GM23338 (cell line): ENCODE results near the gene GP2.

Experiments used
- CREB1 ChIP-seq: fragments of 250-450 bp; sonication (Bioruptor Pico); IDR thresholded peaks from 2 replicates; pipeline ENCODE4 v1.5.0; 2020; ENCODE audit warnings: low read depth, mild to moderate bottlenecking, moderate library complexity
- ETS1 ChIP-seq: IDR thresholded peaks from 2 replicates; pipeline ENCODE4 v1.6.1; 2016; ENCODE audit warnings: antibody characterized with exemption
- EZH2 ChIP-seq: fragments of 200-600 bp; sonication (generic); IDR thresholded peaks from one replicate; pipeline ENCODE4 v1.8.0; 2017; ENCODE audit warnings: antibody characterized with exemption, mild to moderate bottlenecking, low read depth; ENCODE audit not compliant: unreplicated experiment
- EZH2phosphoT487 ChIP-seq: fragments of 200-600 bp; sonication (generic); IDR thresholded peaks from one replicate; pipeline ENCODE4 v1.8.1; 2018; ENCODE audit warnings: antibody characterized with exemption; ENCODE audit not compliant: unreplicated experiment
- JUNB ChIP-seq: IDR thresholded peaks from one replicate; pipeline ENCODE4 v1.6.1; 2016; ENCODE audit warnings: antibody characterized with exemption; ENCODE audit not compliant: unreplicated experiment
- NANOG ChIP-seq: IDR thresholded peaks from 2 replicates; pipeline ENCODE4 v1.6.1; 2016; ENCODE audit warnings: antibody characterized with exemption, borderline replicate concordance
- POLR2AphosphoS5 ChIP-seq: IDR thresholded peaks from 2 replicates; pipeline ENCODE4 v1.6.1; 2016; ENCODE audit warnings: antibody characterized with exemption, low read depth
- REST ChIP-seq: IDR thresholded peaks from one replicate; pipeline ENCODE4 v1.6.1; 2018; ENCODE audit warnings: antibody characterized with exemption; ENCODE audit not compliant: unreplicated experiment
- STAT1 ChIP-seq: IDR thresholded peaks from one replicate; pipeline ENCODE4 v1.6.1; 2016; ENCODE audit warnings: antibody characterized with exemption; ENCODE audit not compliant: unreplicated experiment
- ZNF114 ChIP-seq: fragments of 250-450 bp; sonication (Bioruptor Pico); IDR thresholded peaks from 2 replicates; pipeline ENCODE4 v1.5.0; 2020; ENCODE audit warnings: mild to moderate bottlenecking, moderate library complexity
- ZNF331 ChIP-seq: fragments of 250-450 bp; sonication (Bioruptor Pico); IDR thresholded peaks from 2 replicates; pipeline ENCODE4 v1.5.0; 2020; ENCODE audit warnings: low read depth, mild to moderate bottlenecking, moderate library complexity
- TF ChIP-seq, protein P1 (sequence below), 2 experiments: fragments of 200-600 bp in 1 of 2; sonication (generic) in 1 of 2; conservative IDR thresholded peaks; 2 replicates each; pipeline versions ENCODE4 v1.5.1 to v1.6.1; 2016 to 2017; ENCODE audit warnings: antibody characterized with exemption in 2 of 2, low read depth in 2 of 2, mild to moderate bottlenecking in 2 of 2, moderate library complexity in 1 of 2

DNA sequence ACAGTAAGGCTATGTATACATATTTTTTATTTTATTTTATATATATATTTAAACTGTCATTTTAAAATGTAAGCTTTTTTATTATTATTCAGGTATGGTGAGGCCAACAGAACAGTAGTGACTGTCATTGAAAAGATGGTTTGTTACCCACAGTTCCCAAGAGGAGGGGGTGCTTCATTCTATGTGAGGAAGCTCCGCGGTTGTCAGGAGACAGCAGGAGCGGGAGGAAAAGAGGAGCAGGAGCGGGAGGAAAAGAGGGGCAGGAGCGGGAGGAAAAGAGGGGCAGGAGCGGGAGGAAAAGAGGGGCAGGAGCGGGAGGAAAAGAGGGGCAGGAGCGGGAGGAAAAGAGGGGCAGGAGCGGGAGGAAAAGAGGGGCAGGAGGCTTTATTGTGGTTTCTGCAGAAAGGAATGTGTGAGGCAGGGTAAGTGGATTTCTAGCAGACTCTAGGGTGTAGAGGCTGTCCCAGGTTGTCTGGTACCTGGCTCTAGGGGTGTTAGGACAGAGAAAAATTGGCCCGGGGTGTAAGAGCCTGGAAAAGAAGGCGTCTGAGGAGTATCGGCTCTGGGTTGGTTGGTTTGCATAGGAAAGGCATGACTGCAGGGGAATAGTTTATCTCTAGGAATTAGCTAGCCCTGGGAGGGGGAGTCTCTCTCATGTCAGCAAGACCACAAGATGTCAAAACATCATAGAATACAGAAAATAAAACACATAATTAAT is 64.0 kb downstream of the GP2 start:
- TF ChIP-seq, protein P1, sequence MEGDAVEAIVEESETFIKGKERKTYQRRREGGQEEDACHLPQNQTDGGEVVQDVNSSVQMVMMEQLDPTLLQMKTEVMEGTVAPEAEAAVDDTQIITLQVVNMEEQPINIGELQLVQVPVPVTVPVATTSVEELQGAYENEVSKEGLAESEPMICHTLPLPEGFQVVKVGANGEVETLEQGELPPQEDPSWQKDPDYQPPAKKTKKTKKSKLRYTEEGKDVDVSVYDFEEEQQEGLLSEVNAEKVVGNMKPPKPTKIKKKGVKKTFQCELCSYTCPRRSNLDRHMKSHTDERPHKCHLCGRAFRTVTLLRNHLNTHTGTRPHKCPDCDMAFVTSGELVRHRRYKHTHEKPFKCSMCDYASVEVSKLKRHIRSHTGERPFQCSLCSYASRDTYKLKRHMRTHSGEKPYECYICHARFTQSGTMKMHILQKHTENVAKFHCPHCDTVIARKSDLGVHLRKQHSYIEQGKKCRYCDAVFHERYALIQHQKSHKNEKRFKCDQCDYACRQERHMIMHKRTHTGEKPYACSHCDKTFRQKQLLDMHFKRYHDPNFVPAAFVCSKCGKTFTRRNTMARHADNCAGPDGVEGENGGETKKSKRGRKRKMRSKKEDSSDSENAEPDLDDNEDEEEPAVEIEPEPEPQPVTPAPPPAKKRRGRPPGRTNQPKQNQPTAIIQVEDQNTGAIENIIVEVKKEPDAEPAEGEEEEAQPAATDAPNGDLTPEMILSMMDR (conservative IDR thresholded peaks at IDR 0.05; ENCODE audit: low read depth in 2 of 2) = no peak
- TF ChIP-seq POLR2AphosphoS5 = no peak
- TF ChIP-seq CREB1 (CRISPR knock-in tag) = no peak
- no peak for TF ChIP-seq EZH2
- no peak for TF ChIP-seq ETS1
- no peak for TF ChIP-seq EZH2phosphoT487
- no peak for TF ChIP-seq REST
- TF ChIP-seq JUNB = no peak
- no peak for TF ChIP-seq STAT1
- no peak for TF ChIP-seq NANOG
- no peak for TF ChIP-seq ZNF114
- no peak for TF ChIP-seq ZNF331 (CRISPR knock-in tag)
